NCI-H2081 treated with DMSO at 0.1 percent for 48 hours (cell line): ENCODE results near the gene NUDT15.
"Not testable (repeated sequence)": the region's sequence is repeated elsewhere in the genome, so short reads cannot be mapped to it uniquely, and the experiment has no call there.

Source experiments
- DNase-seq: peaks from one replicate; lab custom pipeline; 2025; lab: John Stamatoyannopoulos, UW

NUDT15 gene

GRCh38 chr13:48043789-48044503 lies 6.4 kb downstream of the NUDT15 start:
- DNase-seq = no peak

- no peak for DNase-seq
These were observed 13.0 kb downstream of the NUDT15 start for GRCh38 chr13:48050550-48050949.

GRCh38 chr13:48054601-48055000 lies 17.1 kb downstream of the NUDT15 start:
- DNase-seq = no peak

- no peak for DNase-seq
These were observed 18.2 kb downstream of the NUDT15 start for GRCh38 chr13:48055712-48056111.

GRCh38 chr13:48058536-48058935 lies 21.0 kb downstream of the NUDT15 start:
- DNase-seq = not testable (repeated sequence)

GRCh38 chr13:48059951-48060350 lies 22.4 kb downstream of the NUDT15 start:
- DNase-seq = not testable (repeated sequence)

- DNase-seq = no peak
These were observed 28.9 kb downstream of the NUDT15 start for GRCh38 chr13:48066310-48066989.

- DNase-seq = no peak
These were observed 30.5 kb downstream of the NUDT15 start for GRCh38 chr13:48068036-48068435.

GRCh38 chr13:48068952-48069351 lies 31.4 kb downstream of the NUDT15 start:
- no peak for DNase-seq

- no peak for DNase-seq
These were observed 32.0 kb downstream of the NUDT15 start for GRCh38 chr13:48069573-48069972.

- no peak for DNase-seq
These were observed 33.4 kb downstream of the NUDT15 start for GRCh38 chr13:48070942-48071341.

- no peak for DNase-seq
These were observed 34.8 kb downstream of the NUDT15 start for GRCh38 chr13:48072304-48072703.

- no peak for DNase-seq
These were observed 35.3 kb downstream of the NUDT15 start for GRCh38 chr13:48072787-48073186.

- DNase-seq = no peak
These were observed 36.5 kb downstream of the NUDT15 start for GRCh38 chr13:48074006-48074405.

- no peak for DNase-seq
These were observed 40.7 kb downstream of the NUDT15 start for GRCh38 chr13:48078251-48078656.

- DNase-seq = no peak
These were observed 44.2 kb downstream of the NUDT15 start for GRCh38 chr13:48081739-48082138.

GRCh38 chr13:48086272-48086671 lies 48.7 kb downstream of the NUDT15 start:
- DNase-seq = no peak

GRCh38 chr13:48093588-48093987 lies 56.1 kb downstream of the NUDT15 start:
- no peak for DNase-seq

- no peak for DNase-seq
These were observed 56.9 kb downstream of the NUDT15 start for GRCh38 chr13:48094404-48094780.

GRCh38 chr13:48094781-48095502 lies 57.4 kb downstream of the NUDT15 start, which contains the start of gene MED4:
TSS of gene MED4 (minus strand) at chr13:48095104. CDS start at chr13:48095078, 26 bp downstream.
- DNase-seq = peak; percentile 61

- DNase-seq = no peak
These were observed 59.1 kb downstream of the NUDT15 start for GRCh38 chr13:48096670-48097069.
